Measurements from ENCODE around the gene FOXK2. TPM values are rescaled to one million over a fixed set of nuclear protein-coding genes. Genes with fewer than 3 reads are reported as not detected.
A peak's percentile ranks its signal among the peaks of the same experiment; 100 is the strongest.

The FOXK2 gene
- total RNA-seq, 3 donors from 2014 or later, result 25.0 to 48.6 (median 36.7) TPM

DNA sequence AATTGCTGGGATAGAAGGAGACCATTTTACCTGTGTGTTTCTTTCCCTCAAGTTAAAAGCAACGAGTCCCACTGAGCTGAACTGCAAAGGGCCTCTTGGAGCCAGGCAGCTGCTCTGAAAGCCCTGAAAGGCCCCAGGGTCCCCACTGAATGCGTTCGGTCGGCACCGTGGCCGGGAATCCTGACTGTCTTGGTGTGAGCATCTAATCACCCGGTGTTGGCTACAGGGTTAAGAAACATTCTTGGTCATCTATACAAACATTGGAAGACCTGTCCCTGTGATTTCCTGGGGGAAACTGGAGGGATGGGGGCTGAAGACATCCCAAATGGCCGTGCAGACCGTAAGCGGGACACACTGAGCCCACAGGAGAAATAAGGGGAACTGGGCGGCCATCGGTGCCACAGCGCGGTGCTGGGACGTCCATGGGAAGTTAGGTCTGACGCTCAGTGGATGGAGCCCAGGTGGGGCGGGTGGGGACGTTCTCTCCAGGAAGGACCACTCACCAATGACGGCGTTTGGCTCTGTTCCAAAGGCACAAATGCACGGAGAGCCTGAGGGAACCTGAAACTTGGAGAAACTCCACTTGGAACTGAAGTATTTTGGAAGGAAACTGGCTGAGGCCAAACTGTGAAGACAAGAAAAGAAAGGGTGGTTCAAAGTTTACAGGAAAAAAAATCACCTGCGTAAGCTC lies 96.6 kb downstream of the FOXK2 start:
- intact Hi-C loops (cut with DNase I; ENCODE audit: low total_unique reads), result no loop called here
- Histone ChIP-seq H3K4me3 (no peak overlapping the region), H3K36me3 (peaks cover 3% of the 10 kb centered on the region), H3K27me3 (no peaks in the 10 kb centered on the region), H3K4me1 (no peaks in the 10 kb centered on the region), H3K27ac (no peak overlapping the region), H3K9me3 (no peaks in the 10 kb centered on the region)
- DNase-seq (ENCODE audit: low spot score in 2 of 2), result no peak
- TF ChIP-seq POLR2AphosphoS5 (IDR thresholded peaks at IDR 0.05) (no peak), POLR2A (IDR thresholded peaks at IDR 0.05) (no peak)
- TF ChIP-seq, protein P1, sequence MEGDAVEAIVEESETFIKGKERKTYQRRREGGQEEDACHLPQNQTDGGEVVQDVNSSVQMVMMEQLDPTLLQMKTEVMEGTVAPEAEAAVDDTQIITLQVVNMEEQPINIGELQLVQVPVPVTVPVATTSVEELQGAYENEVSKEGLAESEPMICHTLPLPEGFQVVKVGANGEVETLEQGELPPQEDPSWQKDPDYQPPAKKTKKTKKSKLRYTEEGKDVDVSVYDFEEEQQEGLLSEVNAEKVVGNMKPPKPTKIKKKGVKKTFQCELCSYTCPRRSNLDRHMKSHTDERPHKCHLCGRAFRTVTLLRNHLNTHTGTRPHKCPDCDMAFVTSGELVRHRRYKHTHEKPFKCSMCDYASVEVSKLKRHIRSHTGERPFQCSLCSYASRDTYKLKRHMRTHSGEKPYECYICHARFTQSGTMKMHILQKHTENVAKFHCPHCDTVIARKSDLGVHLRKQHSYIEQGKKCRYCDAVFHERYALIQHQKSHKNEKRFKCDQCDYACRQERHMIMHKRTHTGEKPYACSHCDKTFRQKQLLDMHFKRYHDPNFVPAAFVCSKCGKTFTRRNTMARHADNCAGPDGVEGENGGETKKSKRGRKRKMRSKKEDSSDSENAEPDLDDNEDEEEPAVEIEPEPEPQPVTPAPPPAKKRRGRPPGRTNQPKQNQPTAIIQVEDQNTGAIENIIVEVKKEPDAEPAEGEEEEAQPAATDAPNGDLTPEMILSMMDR (IDR thresholded peaks at IDR 0.05), result no peak

DNA sequence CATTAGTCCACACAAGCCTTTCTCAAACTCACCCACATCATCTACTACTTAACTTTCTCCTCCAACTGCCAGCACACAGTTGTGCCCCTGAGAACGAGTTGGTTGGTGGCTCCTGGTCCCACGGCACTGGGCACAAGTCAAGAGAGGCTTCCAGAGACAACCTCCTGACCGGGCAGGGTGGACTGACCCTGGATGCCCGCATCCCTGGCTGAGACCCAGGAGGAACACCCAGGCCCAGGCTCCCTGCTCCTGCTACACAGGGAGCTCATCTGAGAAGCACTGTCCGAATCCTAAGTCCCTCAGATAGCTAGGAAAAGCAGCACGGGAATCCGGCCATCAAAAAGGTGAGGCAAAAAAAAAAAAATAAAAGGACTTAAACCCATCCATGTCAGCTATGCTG lies 99.7 kb downstream of the FOXK2 start:
- intact Hi-C loops (cut with DNase I; ENCODE audit: low total_unique reads), result no loop called here

DNA sequence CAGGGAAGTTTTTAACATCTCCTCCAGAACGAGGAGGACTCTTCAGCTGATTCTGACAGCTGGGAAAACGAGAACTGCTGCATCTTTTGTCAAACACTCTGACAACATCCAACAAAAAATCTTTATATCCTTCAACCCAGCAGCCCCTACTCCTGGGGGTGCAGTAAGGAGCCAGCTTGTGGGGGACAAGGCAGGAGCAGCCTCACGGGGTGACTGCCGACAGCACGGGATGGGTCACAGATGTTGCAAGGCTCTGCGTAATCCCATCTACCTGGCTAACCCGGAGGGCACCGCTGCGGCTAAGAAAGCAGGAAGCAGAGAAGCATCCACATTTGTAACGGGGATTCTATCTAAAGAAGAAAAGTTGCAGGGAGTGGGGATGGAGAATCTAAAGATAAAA lies 100.1 kb downstream of the FOXK2 start:
- no peak for TF ChIP-seq POLR2A (IDR thresholded peaks at IDR 0.05)
- no peak for TF ChIP-seq POLR2AphosphoS5 (IDR thresholded peaks at IDR 0.05)
- TF ChIP-seq, protein P1 (IDR thresholded peaks at IDR 0.05), result no peak
- H3K36me3 ChIP-seq, result peaks cover 3% of the 10 kb centered on the region
- intact Hi-C loops (cut with DNase I; ENCODE audit: low total_unique reads), result no loop called here
- H3K27me3 ChIP-seq, result no peaks in the 10 kb centered on the region
- H3K4me3 ChIP-seq, result no peak overlapping the region
- DNase-seq (ENCODE audit: low spot score in 2 of 2), result no peak
- no peak overlapping the region for H3K27ac ChIP-seq
- no peaks in the 10 kb centered on the region for H3K9me3 ChIP-seq
- no peaks in the 10 kb centered on the region for H3K4me1 ChIP-seq

More for the DNA sequence above, 99.7 kb downstream of the FOXK2 start:
- H3K4me1 ChIP-seq, result no peaks in the 10 kb centered on the region
- H3K9me3 ChIP-seq, result no peaks in the 10 kb centered on the region
- DNase-seq (ENCODE audit: low spot score in 2 of 2), result no peak
- peaks cover 3% of the 10 kb centered on the region for H3K36me3 ChIP-seq
- H3K27me3 ChIP-seq, result no peaks in the 10 kb centered on the region
- TF ChIP-seq, protein P1 (IDR thresholded peaks at IDR 0.05), result no peak
- TF ChIP-seq POLR2A (IDR thresholded peaks at IDR 0.05) (no peak), POLR2AphosphoS5 (IDR thresholded peaks at IDR 0.05) (no peak)
- H3K27ac ChIP-seq, result no peak overlapping the region
- no peak overlapping the region for H3K4me3 ChIP-seq

DNA sequence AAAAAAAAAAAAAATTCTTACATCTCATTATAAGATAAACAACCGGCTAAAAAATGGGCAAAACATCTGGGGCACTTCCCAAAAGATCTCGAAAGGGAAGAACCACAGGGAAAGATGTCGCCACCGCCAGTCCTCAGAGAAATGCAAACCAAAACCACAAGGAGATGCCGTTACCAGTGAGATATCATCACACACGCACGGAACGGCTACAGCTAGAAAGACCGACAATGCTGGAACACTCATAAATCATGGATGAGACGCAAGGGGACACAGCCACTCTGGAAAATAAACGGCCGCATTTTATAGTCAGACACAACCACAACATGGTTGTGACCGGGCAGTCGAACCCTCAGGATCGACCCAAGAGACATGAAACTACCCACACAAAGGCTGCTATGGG lies 104.2 kb downstream of the FOXK2 start:
- intact Hi-C loops (cut with DNase I; ENCODE audit: low total_unique reads), result no loop called here
- no peaks in the 10 kb centered on the region for H3K36me3 ChIP-seq

DNA sequence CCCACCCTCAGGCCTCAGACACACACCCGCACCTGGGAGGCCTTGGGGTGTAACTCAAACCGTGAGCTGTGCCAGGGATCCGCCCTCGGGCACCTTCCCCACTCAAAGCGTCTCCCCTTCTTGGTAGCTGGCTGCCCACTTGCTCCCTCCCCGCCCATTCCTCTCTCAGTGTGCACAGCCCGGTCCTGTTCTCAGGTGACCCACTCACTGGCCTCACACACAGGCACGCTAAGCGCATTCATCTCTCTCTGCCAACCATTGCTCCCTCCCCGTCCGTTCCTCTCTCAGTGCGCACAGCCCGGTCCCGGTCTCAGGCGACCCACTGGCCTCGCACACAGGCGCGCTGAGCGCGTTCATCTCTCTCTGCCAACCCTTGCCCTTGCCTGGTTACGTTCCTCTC lies 107.9 kb downstream of the FOXK2 start:
- no peak overlapping the region for H3K4me3 ChIP-seq
- TF ChIP-seq POLR2AphosphoS5 (IDR thresholded peaks at IDR 0.05) (no peak), POLR2A (IDR thresholded peaks at IDR 0.05) (no peak)
- TF ChIP-seq, protein P1 (IDR thresholded peaks at IDR 0.05), result no peak
- no peaks in the 10 kb centered on the region for H3K4me1 ChIP-seq
- H3K27ac ChIP-seq, result peak overlapping the region; percentile 33 to 57
- intact Hi-C loops (cut with DNase I; ENCODE audit: low total_unique reads), result no loop called here
- DNase-seq (ENCODE audit: low spot score in 2 of 2), result no peak
- no peaks in the 10 kb centered on the region for H3K9me3 ChIP-seq
- no peaks in the 10 kb centered on the region for H3K36me3 ChIP-seq
- no peaks in the 10 kb centered on the region for H3K27me3 ChIP-seq

More for the DNA sequence above, 104.2 kb downstream of the FOXK2 start:
- Histone ChIP-seq H3K4me1 (no peaks in the 10 kb centered on the region), H3K27ac (no peak overlapping the region), H3K4me3 (no peak overlapping the region), H3K27me3 (no peaks in the 10 kb centered on the region), H3K9me3 (no peaks in the 10 kb centered on the region)
- no peak for DNase-seq (ENCODE audit: low spot score in 2 of 2)
- TF ChIP-seq, protein P1 (IDR thresholded peaks at IDR 0.05), result no peak
- TF ChIP-seq POLR2A (IDR thresholded peaks at IDR 0.05) (no peak), POLR2AphosphoS5 (IDR thresholded peaks at IDR 0.05) (no peak)

All from breast epithelium (tissue), 4 donors.